Stimulated activated CD8-positive, alpha-beta memory T cell treated with anti-CD3 and anti-CD28 coated beads, Interleukin-7, amount 100 ng/mL, for 1 hour (primary cell): ENCODE results near the gene ACOT2.

Source experiments
- DNase-seq, 2 donors: peaks; one replicate each; pipeline ENCODE4 v3.0.0-alpha.2; 2020; ENCODE audit warnings: low read depth in 2 of 2

The ACOT2 gene

DNA sequence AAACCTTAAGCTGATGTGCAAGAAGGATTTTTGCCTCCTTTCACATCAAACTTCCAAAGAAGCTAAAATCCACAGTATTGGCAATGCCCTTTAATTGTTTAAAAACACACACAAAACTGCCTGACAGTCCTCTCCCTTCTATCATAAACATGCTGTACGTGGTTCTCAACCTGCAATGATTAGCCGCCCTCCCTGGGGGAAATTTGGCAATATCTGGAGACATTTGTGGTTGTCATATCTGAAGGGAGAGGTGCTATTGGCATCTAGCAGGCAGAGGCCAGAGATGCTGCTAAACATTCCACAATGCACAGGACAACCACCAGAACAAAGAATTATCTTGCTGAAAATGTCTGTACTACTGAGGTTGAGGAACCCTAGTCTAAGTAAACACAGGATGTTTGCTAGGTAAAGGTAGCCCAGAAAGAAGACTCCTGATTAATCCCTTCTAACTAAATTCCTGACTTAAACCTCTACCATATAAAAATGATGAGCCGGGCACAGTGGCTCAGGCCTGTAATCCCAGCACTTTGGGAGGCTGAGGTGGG lies 44.5 kb downstream of the ACOT2 start:
- DNase-seq, result no peak

- DNase-seq, result no peak
Measured at GRCh38 chr14:73616831-73617230, 47.8 kb downstream of the ACOT2 start.

- no peak for DNase-seq
Measured at GRCh38 chr14:73619524-73619923, 50.5 kb downstream of the ACOT2 start.

DNA sequence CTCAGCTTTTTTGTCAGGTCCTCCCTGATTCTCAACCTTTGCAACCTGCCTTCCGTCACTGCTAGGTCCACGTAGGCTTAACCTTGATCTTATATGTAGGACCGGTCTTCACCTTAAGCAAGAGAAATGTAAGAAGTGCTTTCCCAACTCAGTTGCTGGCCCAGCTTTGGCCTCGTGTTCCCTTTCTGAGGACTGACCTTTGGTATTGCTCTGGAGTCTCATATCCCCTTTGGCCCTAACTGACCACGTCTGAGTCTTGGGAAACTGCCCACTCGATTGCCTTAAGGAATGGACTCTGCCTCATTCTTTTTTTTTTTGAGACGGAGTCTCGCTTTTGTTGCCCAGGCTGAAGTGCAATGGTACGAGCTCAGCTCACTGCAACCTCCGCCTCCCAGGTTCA lies 51.3 kb downstream of the ACOT2 start:
- DNase-seq, result no peak

GRCh38 chr14:73623504-73624054 lies 54.6 kb downstream of the ACOT2 start:
- DNase-seq, result no peak
